Hepatocyte (in vitro differentiated cells): ENCODE data around the gene STEAP2. TPM values are rescaled to one million over a fixed set of nuclear protein-coding genes. Genes with fewer than 3 reads are reported as not detected.

ENCODE experiments used
- DNase-seq: peaks from one replicate; pipeline ENCODE4 v3.0.0-alpha.2; 2016; ENCODE audit warnings: low spot score
- H2AFZ ChIP-seq: fragments of 200-600 bp; sonication (generic); 2 replicates; pipeline ENCODE4 v1.6.0; 2016; ENCODE audit warnings: antibody characterized with exemption, mild to moderate bottlenecking
- H3K27ac ChIP-seq: fragments of 200-600 bp; sonication (generic); 2 replicates; pipeline ENCODE4 v1.5.1; 2016; ENCODE audit warnings: mild to moderate bottlenecking
- H3K27me3 ChIP-seq: fragments of 200-600 bp; sonication (generic); 2 replicates; pipeline ENCODE4 v1.6.1; 2016
- H3K36me3 ChIP-seq: fragments of 200-600 bp; sonication (generic); replicated peaks from 2 replicates; pipeline ENCODE4 v1.5.1; 2016; ENCODE audit warnings: low read depth; ENCODE audit not compliant: insufficient read depth
- H3K4me1 ChIP-seq: fragments of 200-600 bp; sonication (generic); 2 replicates; pipeline ENCODE4 v1.5.1; 2016; ENCODE audit warnings: mild to moderate bottlenecking, moderate library complexity; ENCODE audit not compliant: insufficient read depth
- H3K4me2 ChIP-seq: fragments of 200-600 bp; sonication (generic); 2 replicates; pipeline ENCODE4 v1.6.0; 2016
- H3K4me3 ChIP-seq: fragments of 200-600 bp; sonication (generic); 2 replicates; pipeline ENCODE4 v1.5.1; 2016; ENCODE audit warnings: mild to moderate bottlenecking
- H3K79me2 ChIP-seq: fragments of 200-600 bp; sonication (generic); 2 replicates; pipeline ENCODE4 v1.6.0; 2017; ENCODE audit warnings: mild to moderate bottlenecking
- H3K9me2 ChIP-seq: fragments of 200-600 bp; sonication (generic); replicated peaks from 2 replicates; pipeline ENCODE4 v1.6.0; 2017; ENCODE audit warnings: mild to moderate bottlenecking; ENCODE audit not compliant: insufficient read depth
- H3K9me3 ChIP-seq: fragments of 200-600 bp; sonication (generic); 2 replicates; pipeline ENCODE4 v1.5.1; 2016; ENCODE audit warnings: low read depth, mild to moderate bottlenecking
- H4K20me1 ChIP-seq: fragments of 200-600 bp; sonication (generic); 2 replicates; pipeline ENCODE4 v1.6.0; 2016; ENCODE audit warnings: mild to moderate bottlenecking; ENCODE audit not compliant: insufficient read depth, poor library complexity, severe bottlenecking
- CTCF ChIP-seq: fragments of 200-600 bp; sonication (generic); IDR thresholded peaks from 2 replicates; pipeline ENCODE4 v1.5.1; 2016; ENCODE audit warnings: antibody characterized with exemption, mild to moderate bottlenecking; ENCODE audit not compliant: poor library complexity
- EZH2 ChIP-seq: fragments of 200-600 bp; sonication (generic); IDR thresholded peaks from 2 replicates; pipeline ENCODE4 v1.6.1; 2016; ENCODE audit warnings: antibody characterized with exemption, mild to moderate bottlenecking, borderline replicate concordance
- EZH2phosphoT487 ChIP-seq: fragments of 200-600 bp; sonication (generic); IDR thresholded peaks from one replicate; pipeline ENCODE4 v1.6.1; 2018; ENCODE audit warnings: antibody characterized with exemption, mild to moderate bottlenecking, low read depth, moderate library complexity; ENCODE audit not compliant: unreplicated experiment, severe bottlenecking
- WGBS: methylation state at CpG from one replicate; pipeline ENCODE4 v1.1.6; 2016; ENCODE audit warnings: low lambda C conversion rate; ENCODE audit errors: missing lambda C conversion rate; 5-methylcytosine and 5-hydroxymethylcytosine counted together
- polyA plus RNA-seq: library from polyadenylated mRNA; unstranded; fragments of >200 nt; fragmentation: Nextera tagmentation; extraction: Ambion mirVana; gene quantifications from 2 replicates; pipeline ENCODE4 v1.2.1, GENCODE V29; 2016
- total RNA-seq: library from RNA; depleted of rRNA; stranded (reverse); fragments of >200 nt; gene quantifications from 2 replicates; pipeline ENCODE4 v1.2.3, GENCODE V29; 2014

STEAP2 gene
- total and polyA plus RNA-seq, 2 experiments from 2014 or later, result 2.4 to 8.3 TPM

- TF ChIP-seq EZH2phosphoT487, result no peak
Observed at GRCh38 chr7:90244565-90244908, 33.0 kb downstream of the STEAP2 start.

GRCh38 chr7:90244909-90245851 lies 33.6 kb downstream of the STEAP2 start, which contains the start of gene CFAP69:
TSS of gene CFAP69 (plus strand) at chr7:90245174. CDS start at chr7:90245425, 251 bp downstream.
- Histone ChIP-seq H3K27me3 (no peaks in the 10 kb centered on the region), H3K9me3 (no peaks in the 10 kb centered on the region), H3K27ac (no peak within 1 kb of the TSS), H2AFZ (peak within 1 kb of the TSS; percentile 98), H3K9me2 (no peaks in the 10 kb centered on the region), H3K79me2 (no peaks in the 10 kb centered on the region), H4K20me1 (no peaks in the 10 kb centered on the region), H3K4me2 (peak within 1 kb of the TSS; percentile 93), H3K36me3 (no peaks in the 10 kb centered on the region), H3K4me1 (no peaks in the 10 kb centered on the region), H3K4me3 (peak within 1 kb of the TSS; percentile 93)
- TF ChIP-seq EZH2phosphoT487, result no peak
- TF ChIP-seq CTCF, result no peak
- no peak for TF ChIP-seq EZH2
- WGBS, result 1% methylated on average over 51 of the region's 59 CpGs
- peak; percentile 94 for DNase-seq

More at GRCh38 chr7:90244565-90244908, 33.0 kb downstream of the STEAP2 start:
- H4K20me1 ChIP-seq, result no peaks in the 10 kb centered on the region
- WGBS, result 16% methylated on average over 6 of the region's 6 CpGs
- no peaks in the 10 kb centered on the region for H3K4me1 ChIP-seq
- peak overlapping the region; percentile 98 for H2AFZ ChIP-seq
- H3K9me2 ChIP-seq, result no peaks in the 10 kb centered on the region
- H3K27me3 ChIP-seq, result no peaks in the 10 kb centered on the region
- H3K9me3 ChIP-seq, result no peaks in the 10 kb centered on the region
- DNase-seq, result no peak
- no peaks in the 10 kb centered on the region for H3K36me3 ChIP-seq
- peak overlapping the region; percentile 93 for H3K4me2 ChIP-seq
- no peak overlapping the region for H3K27ac ChIP-seq
- H3K79me2 ChIP-seq, result no peaks in the 10 kb centered on the region
- peak overlapping the region; percentile 93 for H3K4me3 ChIP-seq

DNA sequence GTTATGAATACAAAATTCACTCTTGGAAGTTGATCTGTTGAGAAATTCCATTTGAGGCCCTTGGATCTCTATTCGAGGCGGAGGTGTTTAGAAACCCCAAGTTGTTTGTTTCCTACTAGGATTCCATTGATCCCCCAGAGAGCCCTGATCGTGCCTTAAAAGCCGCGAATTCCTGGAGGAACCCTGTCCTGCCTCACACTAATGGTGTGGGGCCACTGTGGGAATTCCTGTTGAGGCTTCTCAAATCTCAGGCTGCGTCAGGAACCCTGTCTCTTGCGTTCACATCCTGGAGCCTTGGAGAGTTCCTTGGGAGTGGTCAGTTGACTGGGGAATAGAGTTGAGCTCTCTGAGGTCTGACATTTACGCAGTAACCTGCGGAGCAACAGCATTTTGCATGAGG lies 34.6 kb downstream of the STEAP2 start:
- WGBS, result 11% methylated on average over 9 of the region's 9 CpGs
- Histone ChIP-seq H3K4me1 (no peaks in the 10 kb centered on the region), H3K79me2 (no peaks in the 10 kb centered on the region), H2AFZ (peak overlapping the region; percentile 98), H3K9me3 (no peaks in the 10 kb centered on the region), H4K20me1 (no peaks in the 10 kb centered on the region), H3K4me2 (peak overlapping the region; percentile 93), H3K4me3 (peak overlapping the region; percentile 93), H3K27me3 (peaks cover 3% of the 10 kb centered on the region), H3K9me2 (no peaks in the 10 kb centered on the region), H3K36me3 (no peaks in the 10 kb centered on the region), H3K27ac (no peak overlapping the region)
- TF ChIP-seq EZH2phosphoT487 (no peak), CTCF (no peak), EZH2 (no peak)
- DNase-seq, result no peak

GRCh38 chr7:90248706-90249105 lies 37.2 kb downstream of the STEAP2 start:
- TF ChIP-seq EZH2phosphoT487 (no peak), EZH2 (no peak), CTCF (no peak)
- Histone ChIP-seq H3K9me3 (no peaks in the 10 kb centered on the region), H3K27ac (no peak overlapping the region), H3K27me3 (peaks cover 3% of the 10 kb centered on the region), H3K79me2 (no peaks in the 10 kb centered on the region), H4K20me1 (no peaks in the 10 kb centered on the region), H3K4me3 (no peak overlapping the region), H3K9me2 (no peaks in the 10 kb centered on the region), H3K4me2 (no peak overlapping the region), H3K4me1 (no peaks in the 10 kb centered on the region), H3K36me3 (no peaks in the 10 kb centered on the region), H2AFZ (no peak overlapping the region)
- WGBS, result 91% methylated on average over 3 of the region's 3 CpGs
- no peak for DNase-seq
